GM12892 (cell line): ENCODE results near the gene TYW1B.
"Not testable (repeated sequence)": the region's sequence is repeated elsewhere in the genome, so short reads cannot be mapped to it uniquely, and the experiment has no call there.

Source experiments
- POLR2A ChIP-seq: IDR thresholded peaks from 2 replicates; pipeline ENCODE4 v1.6.1; 2011; ENCODE audit warnings: low read depth, low read length, control low read depth
- POLR2AphosphoS5 ChIP-seq: IDR thresholded peaks from 2 replicates; pipeline ENCODE4 v1.6.1; 2011; ENCODE audit warnings: low read depth, low read length, control low read depth

GRCh38 chr7:72648574-72648973 lies 179.4 kb downstream of the TYW1B start:
- not testable (repeated sequence) for TF ChIP-seq POLR2AphosphoS5, POLR2A
